IMR-90 (cell line): Measurements from ENCODE around the gene ETV3L. TPM values are rescaled to one million over a fixed set of nuclear protein-coding genes. Genes with fewer than 3 reads are reported as not detected.

Experiments
- ATAC-seq: fragments of 200-7000 bp; cut with Tn5 transposase; 2 replicates; pipeline ENCODE4 v1.9.1; 2020; ENCODE audit warnings: low read depth, mild to moderate bottlenecking, moderate library complexity
- BruUV-seq: library from RNA; stranded (reverse); fragments of 400-500 nt; replicated peaks from 2 replicates; lab custom pipeline; 2021; lab: Mats Ljungman, UMichigan
- CTCF ChIA-PET: fragments of 300-600 bp; formaldehyde crosslinking; extraction: SDS; loops from one replicate; lab custom pipeline; 2021; ENCODE audit warnings: antibody characterized with exemption; lab: Yijun Ruan, JAX
- POLR2A ChIA-PET: fragments of 300-600 bp; sonication (Branson Sonifier 250); formaldehyde crosslinking; loops from one replicate; lab custom pipeline; 2022; ENCODE audit warnings: antibody characterized with exemption; ENCODE audit not compliant: unreplicated experiment; lab: Charles Lee
- DNase-seq: peaks from one replicate; pipeline ENCODE4 v3.0.0; 2013
- H2AFZ ChIP-seq: replicated peaks from 2 replicates; pipeline ENCODE3; 2013; ENCODE audit warnings: low read length, mild to moderate bottlenecking; ENCODE audit not compliant: poor library complexity
- H2AK5ac ChIP-seq: 2 replicates; pipeline ENCODE4 v1.6.1; 2013; ENCODE audit warnings: low read depth, low read length, inconsistent platforms
- H2AK9ac ChIP-seq: replicated peaks from 2 replicates; pipeline ENCODE3; 2013; ENCODE audit warnings: mild to moderate bottlenecking, low read depth, low read length, moderate library complexity; ENCODE audit not compliant: poor library complexity
- H2BK120ac ChIP-seq: 2 replicates; pipeline ENCODE4 v1.6.1; 2013; ENCODE audit warnings: low read depth, low read length, inconsistent platforms
- H2BK15ac ChIP-seq: 3 replicates; pipeline ENCODE4 v1.6.1; 2013; ENCODE audit warnings: low read depth, low read length, inconsistent platforms
- H2BK20ac ChIP-seq: 2 replicates; pipeline ENCODE4 v1.6.1; 2013; ENCODE audit warnings: low read depth, mild to moderate bottlenecking, inconsistent platforms, low read length, moderate library complexity
- H2BK5ac ChIP-seq: 2 replicates; pipeline ENCODE4 v1.6.1; 2013; ENCODE audit warnings: mild to moderate bottlenecking, low read depth, low read length, inconsistent platforms; ENCODE audit not compliant: poor library complexity, severe bottlenecking
- H3K14ac ChIP-seq: replicated peaks from 2 replicates; pipeline ENCODE4 v1.6.1; 2013; ENCODE audit warnings: low read depth, low read length, inconsistent platforms
- H3K18ac ChIP-seq: 2 replicates; pipeline ENCODE4 v1.6.1; 2013; ENCODE audit warnings: low read depth, low read length, control low read depth
- H3K23ac ChIP-seq: 2 replicates; pipeline ENCODE4 v1.6.1; 2013; ENCODE audit warnings: low read depth, low read length, inconsistent platforms
- H3K27ac ChIP-seq: 2 replicates; pipeline ENCODE4 v1.5.1; 2013; ENCODE audit warnings: mild to moderate bottlenecking, control low read depth, low read length; ENCODE audit not compliant: insufficient read depth
- H3K27me3 ChIP-seq: 2 replicates; pipeline ENCODE4 v1.6.1; 2013; ENCODE audit warnings: low read length; ENCODE audit not compliant: control insufficient read depth, insufficient read depth
- H3K36me3 ChIP-seq: 2 replicates; pipeline ENCODE4 v1.6.1; 2013; ENCODE audit warnings: low read length, mixed read lengths; ENCODE audit not compliant: control insufficient read depth, insufficient read depth
- H3K4ac ChIP-seq: 2 replicates; pipeline ENCODE4 v1.6.1; 2013; ENCODE audit warnings: low read depth, low read length, inconsistent platforms
- H3K4me1 ChIP-seq: 2 replicates; pipeline ENCODE4 v1.6.1; 2013; ENCODE audit warnings: low read length, mixed read lengths; ENCODE audit not compliant: control insufficient read depth, insufficient read depth
- H3K4me2 ChIP-seq: 2 replicates; pipeline ENCODE4 v1.6.1; 2013; ENCODE audit warnings: low read depth, mild to moderate bottlenecking, control low read depth, low read length, moderate library complexity
- H3K4me3 ChIP-seq: 2 replicates; pipeline ENCODE4 v1.5.1; 2013; ENCODE audit warnings: low read depth, mild to moderate bottlenecking, control low read depth, low read length, moderate library complexity; ENCODE audit not compliant: insufficient read depth
- H3K56ac ChIP-seq: 2 replicates; pipeline ENCODE4 v1.6.1; 2013; ENCODE audit warnings: low read length, inconsistent platforms; ENCODE audit not compliant: insufficient read depth; ENCODE audit errors: extremely low read depth
- H3K79me1 ChIP-seq, 2 experiments: 2 replicates each; pipeline ENCODE4 v1.6.1; 2013; ENCODE audit warnings: low read length in 2 of 2, inconsistent platforms in 1 of 2, low read depth in 1 of 2
- H3K9ac ChIP-seq: 2 replicates; pipeline ENCODE4 v1.6.1; 2013; ENCODE audit warnings: low read depth, low read length, control low read depth
- H3K9me1 ChIP-seq: 2 replicates; pipeline ENCODE4 v1.6.1; 2013; ENCODE audit warnings: low read length, inconsistent platforms; ENCODE audit not compliant: insufficient read depth
- H3K9me3 ChIP-seq: 2 replicates; pipeline ENCODE4 v1.6.1; 2013; ENCODE audit warnings: low read length; ENCODE audit not compliant: control insufficient read depth, insufficient read depth
- H4K20me1 ChIP-seq: 2 replicates; pipeline ENCODE4 v1.6.1; 2013; ENCODE audit warnings: low read length, inconsistent platforms; ENCODE audit not compliant: insufficient read depth
- H4K5ac ChIP-seq: 2 replicates; pipeline ENCODE4 v1.6.1; 2013; ENCODE audit warnings: mild to moderate bottlenecking, low read depth, low read length, control low read depth
- H4K8ac ChIP-seq, 2 experiments: 2 replicates each; pipeline ENCODE4 v1.6.1; 2013; ENCODE audit warnings: low read depth in 2 of 2, low read length in 2 of 2, control low read depth in 1 of 2, inconsistent platforms in 1 of 2
- H4K91ac ChIP-seq: 2 replicates; pipeline ENCODE4 v1.6.1; 2013; ENCODE audit warnings: low read depth, low read length, inconsistent platforms; ENCODE audit not compliant: insufficient read depth
- BHLHE40 ChIP-seq: fragments of 150-350 bp; IDR thresholded peaks from 2 replicates; pipeline ENCODE4 v1.6.1; 2016; ENCODE audit warnings: mild to moderate bottlenecking, low read depth, low read length
- CEBPB ChIP-seq: IDR thresholded peaks from 2 replicates; pipeline ENCODE4 v1.6.1; 2012; ENCODE audit warnings: low read depth, low read length, improper control_type of control experiment
- CHD1 ChIP-seq: IDR thresholded peaks from 2 replicates; pipeline ENCODE4 v1.6.1; 2012; ENCODE audit warnings: low read depth, low read length, improper control_type of control experiment
- CTCF ChIP-seq: conservative IDR thresholded peaks from 2 replicates; pipeline ENCODE4 v1.5.1; 2012; ENCODE audit warnings: mild to moderate bottlenecking, low read depth, low read length, improper control_type of control experiment
- ELK1 ChIP-seq: fragments of 150-350 bp; IDR thresholded peaks from 2 replicates; pipeline ENCODE4 v1.6.1; 2016; ENCODE audit warnings: low read depth, mild to moderate bottlenecking, low read length, moderate library complexity, borderline replicate concordance
- FOS ChIP-seq: fragments of 150-350 bp; IDR thresholded peaks from 2 replicates; pipeline ENCODE4 v1.6.1; 2016; ENCODE audit warnings: low read depth, low read length
- MAFK ChIP-seq: IDR thresholded peaks from 2 replicates; pipeline ENCODE4 v1.6.1; 2012; ENCODE audit warnings: low read depth, low read length, improper control_type of control experiment
- MAZ ChIP-seq: IDR thresholded peaks from 2 replicates; pipeline ENCODE4 v1.6.1; 2012; ENCODE audit warnings: low read depth, mild to moderate bottlenecking, low read length, improper control_type of control experiment, moderate library complexity, borderline replicate concordance
- MXI1 ChIP-seq: IDR thresholded peaks from 2 replicates; pipeline ENCODE4 v1.6.1; 2012; ENCODE audit warnings: low read depth, mild to moderate bottlenecking, low read length, moderate library complexity, borderline replicate concordance
- NFE2L2 ChIP-seq: fragments of 150-350 bp; IDR thresholded peaks from 2 replicates; pipeline ENCODE4 v1.6.1; 2016; ENCODE audit warnings: low read depth, mild to moderate bottlenecking, low read length
- POLR2A ChIP-seq: IDR thresholded peaks from 2 replicates; pipeline ENCODE4 v1.6.1; 2012; ENCODE audit warnings: mild to moderate bottlenecking, low read depth, low read length
- RAD21 ChIP-seq: IDR thresholded peaks from 2 replicates; pipeline ENCODE4 v1.6.1; 2012; ENCODE audit warnings: low read length, improper control_type of control experiment
- RCOR1 ChIP-seq: IDR thresholded peaks from 2 replicates; pipeline ENCODE4 v1.6.1; 2012; ENCODE audit warnings: mild to moderate bottlenecking, low read length, improper control_type of control experiment; ENCODE audit not compliant: insufficient replicate concordance
- RFX5 ChIP-seq: IDR thresholded peaks from 2 replicates; pipeline ENCODE4 v1.8.0; 2012; ENCODE audit warnings: low read depth, mild to moderate bottlenecking, low read length, moderate library complexity
- SMC3 ChIP-seq: fragments of 150-350 bp; IDR thresholded peaks from 2 replicates; pipeline ENCODE4 v1.6.1; 2016; ENCODE audit warnings: low read depth, mild to moderate bottlenecking, antibody characterized with exemption, low read length, moderate library complexity
- USF2 ChIP-seq: fragments of 150-350 bp; IDR thresholded peaks from 2 replicates; pipeline ENCODE4 v1.6.1; 2017; ENCODE audit warnings: mild to moderate bottlenecking, antibody characterized with exemption, low read length, low read depth
- WGBS, 2 experiments: methylation state at CpG; one replicate each; pipeline versions ENCODE4 v1.1.5 to v1.1.7; 2013; ENCODE audit warnings: missing lambda C conversion rate in 2 of 2; ENCODE audit not compliant: insufficient read length in 1 of 2; ENCODE audit errors: extremely low coverage in 2 of 2; 5-methylcytosine and 5-hydroxymethylcytosine counted together
- dilution Hi-C: fragments of 300-500 bp; cut with HindIII; formaldehyde crosslinking; loops from one replicate; pipeline ENCODE4 v1.14.3; 2018; ENCODE audit warnings: low sequenced_read_pairs; ENCODE audit not compliant: unreplicated experiment
- in situ Hi-C: fragments of 300-500 bp; cut with MboI; formaldehyde crosslinking; loops from 3 replicates; pipeline ENCODE4 v1.14.3; 2019; ENCODE audit warnings: low sequenced_read_pairs, inconsistent platforms, mixed read lengths
- intact Hi-C: fragments of 100-400 bp; cut with micrococcal nuclease; formaldehyde crosslinking; loops from 2 replicates; pipeline ENCODE4 v1.10.0; 2022
- polyA plus RNA-seq, 3 experiments: library from polyadenylated mRNA; depleted of rRNA; stranded (reverse); fragments of >200 nt; gene quantifications; 2 replicates each; pipeline ENCODE4 v1.2.3, GENCODE V29; 2012; ENCODE audit warnings: low replicate concordance in 1 of 3
- total RNA-seq: library from RNA; depleted of rRNA; stranded (reverse); fragments of >200 nt; gene quantifications from 2 replicates; pipeline ENCODE4 v1.2.3, GENCODE V29; 2012

ETV3L gene
- total and polyA plus RNA-seq, 2 of the 4 experiments (the other 2 are of a cell fraction), result not detected

- Histone ChIP-seq H3K9me1 (peaks cover 2% of the 10 kb centered on the region; the same call in 1 of the 2 replicates), H2AFZ (no peak overlapping the region), H3K9me3 (no peaks in the 10 kb centered on the region), H2AK9ac (no peak overlapping the region), H3K4me1 (peaks cover 2% of the 10 kb centered on the region; the same call in 1 of the 2 replicates), H2BK5ac (no peak overlapping the region), H3K79me1 (peaks cover 31 to 41% of the 10 kb centered on the region in 2 experiments), H3K27me3 (no peaks in the 10 kb centered on the region), H2AK5ac (no peak overlapping the region), H2BK15ac (no peak overlapping the region), H3K4me2 (no peak overlapping the region), H3K23ac (no peak overlapping the region), H3K18ac (no peak overlapping the region), H4K5ac (no peak overlapping the region), H3K14ac (no peak overlapping the region), H3K36me3 (peaks cover 33% of the 10 kb centered on the region), H2BK120ac (no peak overlapping the region), H3K56ac (no peak overlapping the region), H3K4me3 (no peak overlapping the region), H3K27ac (no peak overlapping the region), H2BK20ac (no peak overlapping the region), H3K9ac (no peak overlapping the region), H4K8ac (no peak overlapping the region), H4K91ac (no peak overlapping the region), H4K20me1 (peaks cover 24% of the 10 kb centered on the region), H3K4ac (no peak overlapping the region)
- in situ Hi-C loops (no loop called here), dilution Hi-C loops (no loop called here), intact Hi-C loops (no loop called here)
- WGBS, 2 experiments, result no CpG with 5 or more reads among the region's 2 CpGs
- DNase-seq (no peak), ATAC-seq (no peak)
- TF ChIP-seq ELK1 (no peak), BHLHE40 (no peak), USF2 (no peak), SMC3 (no peak), RFX5 (no peak), RAD21 (no peak), CEBPB (no peak), RCOR1 (no peak), CTCF (no peak), POLR2A (no peak), MXI1 (no peak), CHD1 (no peak), FOS (no peak), MAFK (no peak), MAZ (no peak), NFE2L2 (no peak)
- no TSS peak for BruUV-seq
- ChIA-PET CTCF (no interaction called here), POLR2A (no interaction called here)
Measured at GRCh38 chr1:157133426-157133825, 33.8 kb upstream of the ETV3L start.
